ENCODE results near the gene WWOX.

The WWOX gene

GRCh38 chr16:78499399-78499798, 399.9 kb downstream of the WWOX start:
- Histone ChIP-seq H3K4me1 (ENCODE audit: low read length) (no peaks in the 10 kb centered on the region), H3K9me2 (replicated peaks; ENCODE audit: insufficient read depth, low read length) (no peaks in the 10 kb centered on the region), H3F3A (ENCODE audit: insufficient read depth, low read length) (no peaks in the 10 kb centered on the region), H3K79me2 (ENCODE audit: low read length) (no peaks in the 10 kb centered on the region), H3K27ac (ENCODE audit: low read length) (no peak overlapping the region), H3K4me2 (ENCODE audit: low read depth, low read length) (no peak overlapping the region), H2AFZ (ENCODE audit: low read length) (no peak overlapping the region), H3K9ac (ENCODE audit: low read length) (no peak overlapping the region), H3K27me3 (replicated peaks; ENCODE audit: insufficient read depth, low read length) (no peaks in the 10 kb centered on the region), H3K9me3 (replicated peaks; ENCODE audit: insufficient read depth, low read length) (no peaks in the 10 kb centered on the region), H3K36me3 (replicated peaks; ENCODE audit: insufficient read depth, low read length) (no peaks in the 10 kb centered on the region), H3K4me3 (ENCODE audit: low read length) (no peak overlapping the region), H4K20me1 (ENCODE audit: insufficient read depth, low read length) (no peaks in the 10 kb centered on the region)
- DNase-seq, result no peak
- TF ChIP-seq EZH2 (optimal IDR thresholded peaks at IDR 0.05; ENCODE audit: low read depth, low read length), result no peak
- TF ChIP-seq EZH2phosphoT487 (IDR thresholded peaks at IDR 0.05; ENCODE audit: low read length), result no peak
- TF ChIP-seq CTCF (IDR thresholded peaks at IDR 0.05; ENCODE audit: low read length), result no peak

- Histone ChIP-seq H3K27ac (ENCODE audit: low read length) (no peak overlapping the region), H2AFZ (ENCODE audit: low read length) (no peak overlapping the region), H3K36me3 (replicated peaks; ENCODE audit: insufficient read depth, low read length) (no peaks in the 10 kb centered on the region), H3K79me2 (ENCODE audit: low read length) (no peaks in the 10 kb centered on the region), H3K9me2 (replicated peaks; ENCODE audit: insufficient read depth, low read length) (no peaks in the 10 kb centered on the region), H3K9me3 (replicated peaks; ENCODE audit: insufficient read depth, low read length) (no peaks in the 10 kb centered on the region), H3K9ac (ENCODE audit: low read length) (no peak overlapping the region), H3K4me1 (ENCODE audit: low read length) (no peaks in the 10 kb centered on the region), H3K27me3 (replicated peaks; ENCODE audit: insufficient read depth, low read length) (no peaks in the 10 kb centered on the region), H4K20me1 (ENCODE audit: insufficient read depth, low read length) (no peaks in the 10 kb centered on the region), H3K4me3 (ENCODE audit: low read length) (no peak overlapping the region), H3K4me2 (ENCODE audit: low read depth, low read length) (no peak overlapping the region), H3F3A (ENCODE audit: insufficient read depth, low read length) (no peaks in the 10 kb centered on the region)
- no peak for DNase-seq
- no peak for TF ChIP-seq CTCF (IDR thresholded peaks at IDR 0.05; ENCODE audit: low read length)
- no peak for TF ChIP-seq EZH2 (optimal IDR thresholded peaks at IDR 0.05; ENCODE audit: low read depth, low read length)
- TF ChIP-seq EZH2phosphoT487 (IDR thresholded peaks at IDR 0.05; ENCODE audit: low read length), result no peak
Observed at GRCh38 chr16:78500659-78501270, 401.3 kb downstream of the WWOX start.

GRCh38 chr16:78501744-78502143, 402.3 kb downstream of the WWOX start:
- DNase-seq, result no peak
- TF ChIP-seq EZH2 (optimal IDR thresholded peaks at IDR 0.05; ENCODE audit: low read depth, low read length) (no peak), EZH2phosphoT487 (IDR thresholded peaks at IDR 0.05; ENCODE audit: low read length) (no peak), CTCF (IDR thresholded peaks at IDR 0.05; ENCODE audit: low read length) (no peak)
- no peak overlapping the region for H3K9ac ChIP-seq (ENCODE audit: low read length)

More at GRCh38 chr16:78501744-78502143, 402.3 kb downstream of the WWOX start:
- Histone ChIP-seq H3K4me1 (ENCODE audit: low read length) (no peaks in the 10 kb centered on the region), H4K20me1 (ENCODE audit: insufficient read depth, low read length) (no peaks in the 10 kb centered on the region), H3K4me2 (ENCODE audit: low read depth, low read length) (no peak overlapping the region), H3K4me3 (ENCODE audit: low read length) (no peak overlapping the region), H3K9me2 (replicated peaks; ENCODE audit: insufficient read depth, low read length) (no peaks in the 10 kb centered on the region), H3K79me2 (ENCODE audit: low read length) (no peaks in the 10 kb centered on the region), H2AFZ (ENCODE audit: low read length) (no peak overlapping the region), H3K27me3 (replicated peaks; ENCODE audit: insufficient read depth, low read length) (no peaks in the 10 kb centered on the region), H3K36me3 (replicated peaks; ENCODE audit: insufficient read depth, low read length) (no peaks in the 10 kb centered on the region), H3F3A (ENCODE audit: insufficient read depth, low read length) (no peaks in the 10 kb centered on the region), H3K27ac (ENCODE audit: low read length) (no peak overlapping the region), H3K9me3 (replicated peaks; ENCODE audit: insufficient read depth, low read length) (no peaks in the 10 kb centered on the region)

All from MM.1S (cell line).